GM12875 (cell line): Measurements from ENCODE around the gene SH3RF1.

Source experiments
- H3K4me3 ChIP-seq: one replicate; pipeline ENCODE4 v1.5.1; 2011; ENCODE audit warnings: low read depth, low read length, control low read depth
- TF ChIP-seq, protein P1 (sequence below): IDR thresholded peaks from 2 replicates; pipeline ENCODE4 v1.5.1; 2011; ENCODE audit warnings: low read depth, mild to moderate bottlenecking, control low read depth, inconsistent platforms, low read length, moderate library complexity, borderline replicate concordance; ENCODE audit not compliant: insufficient read depth

SH3RF1 gene

GRCh38 chr4:169270810-169271691 is at the start of gene SH3RF1:
Gene SH3RF1, minus strand, starts transcription at chr4:169270956. Its CDS starts 1,744 bp downstream, at chr4:169269212.
- TF ChIP-seq, protein P1, sequence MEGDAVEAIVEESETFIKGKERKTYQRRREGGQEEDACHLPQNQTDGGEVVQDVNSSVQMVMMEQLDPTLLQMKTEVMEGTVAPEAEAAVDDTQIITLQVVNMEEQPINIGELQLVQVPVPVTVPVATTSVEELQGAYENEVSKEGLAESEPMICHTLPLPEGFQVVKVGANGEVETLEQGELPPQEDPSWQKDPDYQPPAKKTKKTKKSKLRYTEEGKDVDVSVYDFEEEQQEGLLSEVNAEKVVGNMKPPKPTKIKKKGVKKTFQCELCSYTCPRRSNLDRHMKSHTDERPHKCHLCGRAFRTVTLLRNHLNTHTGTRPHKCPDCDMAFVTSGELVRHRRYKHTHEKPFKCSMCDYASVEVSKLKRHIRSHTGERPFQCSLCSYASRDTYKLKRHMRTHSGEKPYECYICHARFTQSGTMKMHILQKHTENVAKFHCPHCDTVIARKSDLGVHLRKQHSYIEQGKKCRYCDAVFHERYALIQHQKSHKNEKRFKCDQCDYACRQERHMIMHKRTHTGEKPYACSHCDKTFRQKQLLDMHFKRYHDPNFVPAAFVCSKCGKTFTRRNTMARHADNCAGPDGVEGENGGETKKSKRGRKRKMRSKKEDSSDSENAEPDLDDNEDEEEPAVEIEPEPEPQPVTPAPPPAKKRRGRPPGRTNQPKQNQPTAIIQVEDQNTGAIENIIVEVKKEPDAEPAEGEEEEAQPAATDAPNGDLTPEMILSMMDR = peak; percentile 31; the same call in 1 of the 2 replicates
- H3K4me3 ChIP-seq = peak within 1 kb of the TSS; percentile 60

DNA sequence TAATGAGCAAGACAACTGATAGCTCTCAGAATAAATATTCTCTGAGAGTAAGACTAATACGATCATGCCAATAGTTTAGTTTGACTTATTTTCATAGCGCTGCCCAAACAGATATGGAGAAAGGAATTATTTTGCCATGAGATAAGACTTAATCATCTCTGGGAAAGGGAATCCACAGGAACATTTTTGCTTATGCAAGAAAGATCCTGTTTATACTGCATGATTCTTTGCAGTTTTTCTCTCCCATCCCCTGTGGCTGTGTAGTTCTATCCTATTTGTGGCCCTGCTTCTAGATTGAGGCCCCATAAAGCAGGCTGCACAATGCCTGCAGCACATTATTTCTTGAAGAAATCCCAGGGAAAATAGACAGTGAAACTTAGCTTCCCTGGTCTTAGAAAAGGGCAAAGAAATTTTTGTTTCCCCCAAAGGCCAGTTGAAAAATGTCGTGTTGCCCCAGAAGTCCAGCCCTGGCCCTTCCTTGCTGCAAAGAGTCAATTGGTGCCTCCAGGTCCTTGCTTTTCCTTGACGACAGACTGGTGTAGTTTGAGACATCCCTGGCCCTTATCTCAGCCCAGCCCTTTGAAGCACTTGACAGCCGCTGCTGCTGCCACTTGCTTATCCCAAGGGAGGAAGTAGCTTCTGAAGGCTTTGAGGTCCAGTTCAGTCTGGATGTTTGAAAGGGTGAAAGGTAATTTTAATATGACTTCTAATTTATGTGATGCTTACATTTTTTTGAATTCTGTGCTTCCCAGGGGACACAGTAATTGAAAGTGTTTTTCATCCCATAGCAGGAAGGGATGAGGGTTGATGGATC is 45.0 kb upstream of the SH3RF1 start:
- TF ChIP-seq, protein P1 = no peak
- no peak overlapping the region for H3K4me3 ChIP-seq

DNA sequence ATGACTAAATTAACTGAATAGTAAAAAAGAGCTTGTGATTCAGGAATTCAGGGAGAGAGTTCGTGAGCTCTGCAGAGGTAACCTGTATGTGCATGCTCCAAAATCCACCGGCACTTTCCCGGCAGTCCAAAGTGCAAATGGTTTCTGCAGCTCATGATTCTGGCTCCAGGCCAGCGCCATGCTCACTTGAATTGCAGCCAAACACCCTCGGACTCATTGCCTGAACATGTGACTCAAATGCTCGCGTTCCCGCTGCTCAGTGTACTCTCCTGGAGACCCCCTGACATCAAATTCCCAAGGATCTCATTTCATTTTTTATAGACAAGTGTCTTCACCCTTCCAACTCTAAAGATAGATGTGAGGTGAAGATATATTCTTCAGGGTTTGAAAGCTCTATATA is 44.1 kb upstream of the SH3RF1 start:
- no peak overlapping the region for H3K4me3 ChIP-seq
- TF ChIP-seq, protein P1 = no peak

GRCh38 chr4:169313732-169314131 is 43.0 kb upstream of the SH3RF1 start:
- no peak overlapping the region for H3K4me3 ChIP-seq
- TF ChIP-seq, protein P1 = no peak

DNA sequence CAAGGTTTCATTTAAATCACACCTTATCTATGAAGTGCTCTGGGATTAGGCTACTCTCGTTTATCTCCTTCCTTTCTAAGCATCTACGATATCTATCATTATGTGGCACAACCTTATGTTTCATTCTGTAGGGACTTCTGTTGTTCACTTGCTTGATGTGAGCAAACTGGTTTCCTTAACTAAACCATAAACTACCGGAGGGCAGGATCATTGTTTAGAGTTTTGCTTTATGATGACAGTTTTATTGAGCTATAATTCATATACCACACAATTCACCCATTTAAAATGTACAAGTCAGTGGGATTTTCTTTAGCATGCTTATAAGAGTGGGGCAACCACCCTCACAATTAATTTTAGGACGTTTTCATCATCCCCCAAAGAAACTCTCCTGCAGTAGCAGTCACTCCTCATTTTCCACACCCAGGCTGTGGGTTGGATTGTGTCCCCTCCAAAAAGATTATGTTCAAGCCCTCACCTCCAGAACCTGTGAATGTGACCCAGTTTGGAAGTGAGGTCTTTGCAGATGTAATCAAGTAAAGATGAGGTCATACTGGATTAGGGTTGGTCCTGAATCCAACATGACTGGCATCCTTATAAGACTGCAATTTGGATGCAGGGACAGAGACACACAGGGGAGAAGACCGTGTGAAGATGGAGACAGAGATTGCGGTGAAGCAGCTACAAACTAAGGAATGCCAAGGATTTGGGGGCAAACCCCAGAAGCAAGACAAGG is 42.1 kb upstream of the SH3RF1 start:
- H3K4me3 ChIP-seq = no peak overlapping the region
- TF ChIP-seq, protein P1 = no peak

GRCh38 chr4:169311643-169312365 is 41.0 kb upstream of the SH3RF1 start:
- TF ChIP-seq, protein P1 = peak; percentile 42; the same call in 1 of the 2 replicates
- no peak overlapping the region for H3K4me3 ChIP-seq
